Astrocyte of the cerebellum (primary cell): ENCODE results near the gene ENC1.

ENCODE experiments used
- DNase-seq: peaks from one replicate; pipeline ENCODE4 v3.0.0-alpha.2; 2011; ENCODE audit warnings: low read depth
- H3K4me3 ChIP-seq: 2 replicates; pipeline ENCODE4 v1.5.1; 2011; ENCODE audit warnings: mild to moderate bottlenecking, low read depth, low read length, moderate library complexity
- in situ Hi-C: cut with HindIII; loops from 2 replicates; pipeline ENCODE4 v1.10.0; 2017; ENCODE audit warnings: low sequenced_read_pairs
- TF ChIP-seq, protein P1 (sequence below): IDR thresholded peaks from 2 replicates; pipeline ENCODE4 v1.5.1; 2012; ENCODE audit warnings: low read length, low read depth, moderate library complexity, mild to moderate bottlenecking; ENCODE audit errors: missing control alignments

Gene ENC1

GRCh38 chr5:74633695-74634094 is 6.8 kb downstream of the ENC1 start:
- in situ Hi-C loops, result no loop called here
- no peak for DNase-seq
- TF ChIP-seq, protein P1, sequence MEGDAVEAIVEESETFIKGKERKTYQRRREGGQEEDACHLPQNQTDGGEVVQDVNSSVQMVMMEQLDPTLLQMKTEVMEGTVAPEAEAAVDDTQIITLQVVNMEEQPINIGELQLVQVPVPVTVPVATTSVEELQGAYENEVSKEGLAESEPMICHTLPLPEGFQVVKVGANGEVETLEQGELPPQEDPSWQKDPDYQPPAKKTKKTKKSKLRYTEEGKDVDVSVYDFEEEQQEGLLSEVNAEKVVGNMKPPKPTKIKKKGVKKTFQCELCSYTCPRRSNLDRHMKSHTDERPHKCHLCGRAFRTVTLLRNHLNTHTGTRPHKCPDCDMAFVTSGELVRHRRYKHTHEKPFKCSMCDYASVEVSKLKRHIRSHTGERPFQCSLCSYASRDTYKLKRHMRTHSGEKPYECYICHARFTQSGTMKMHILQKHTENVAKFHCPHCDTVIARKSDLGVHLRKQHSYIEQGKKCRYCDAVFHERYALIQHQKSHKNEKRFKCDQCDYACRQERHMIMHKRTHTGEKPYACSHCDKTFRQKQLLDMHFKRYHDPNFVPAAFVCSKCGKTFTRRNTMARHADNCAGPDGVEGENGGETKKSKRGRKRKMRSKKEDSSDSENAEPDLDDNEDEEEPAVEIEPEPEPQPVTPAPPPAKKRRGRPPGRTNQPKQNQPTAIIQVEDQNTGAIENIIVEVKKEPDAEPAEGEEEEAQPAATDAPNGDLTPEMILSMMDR, result no peak
- H3K4me3 ChIP-seq, result no peak overlapping the region

- TF ChIP-seq, protein P1, result no peak
- no peak for DNase-seq
- no peak overlapping the region for H3K4me3 ChIP-seq
- in situ Hi-C loops, result no loop called here
Measured at GRCh38 chr5:74632947-74633356, 7.6 kb downstream of the ENC1 start.

DNA sequence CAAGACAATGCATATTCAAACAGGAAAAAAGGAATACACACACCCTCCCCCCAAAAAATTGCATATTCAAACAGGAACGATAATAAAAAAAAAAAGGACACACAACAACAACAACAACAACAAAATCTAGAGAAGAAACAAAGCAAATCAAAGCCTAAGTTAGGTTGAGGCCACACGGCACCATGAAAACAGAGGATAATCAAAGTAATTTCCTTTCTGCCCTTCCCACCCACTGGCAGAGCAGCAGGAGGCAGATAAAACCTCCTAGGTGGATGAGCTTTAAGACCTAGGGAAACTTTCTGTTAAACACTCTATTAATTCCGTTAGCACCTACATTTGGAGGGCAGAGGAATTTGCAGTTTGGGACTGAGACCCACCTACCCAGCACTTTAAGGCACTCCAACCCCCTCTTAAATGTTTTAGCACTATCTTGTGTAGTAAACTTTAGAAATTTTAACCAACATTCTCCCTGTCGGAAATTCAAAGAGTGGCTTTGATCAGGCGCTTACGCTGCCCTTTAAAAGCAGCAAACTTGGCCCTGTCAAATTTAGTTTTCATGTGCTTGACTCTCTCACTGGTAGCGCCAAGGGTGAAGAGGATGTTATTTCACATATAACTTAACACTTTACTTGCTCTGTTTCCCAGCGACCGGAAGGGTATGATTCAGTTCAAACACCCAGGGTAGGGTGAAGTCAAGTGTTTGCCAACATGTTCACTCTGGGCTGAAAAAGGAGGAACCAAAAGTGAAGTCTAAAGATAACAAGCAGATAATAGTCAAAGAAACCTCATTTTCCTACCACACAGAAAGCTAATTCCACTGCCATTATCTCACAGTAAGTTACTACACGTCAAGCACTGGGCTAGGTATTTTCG is 9.2 kb downstream of the ENC1 start:
- in situ Hi-C loops, result no loop called here
- no peak overlapping the region for H3K4me3 ChIP-seq
- DNase-seq, result no peak
- TF ChIP-seq, protein P1, result no peak

- no peak overlapping the region for H3K4me3 ChIP-seq
- TF ChIP-seq, protein P1, result no peak
- in situ Hi-C loops, result no loop called here
- peak; percentile 91 for DNase-seq
Measured at GRCh38 chr5:74630453-74631066, 10.0 kb downstream of the ENC1 start.

DNA sequence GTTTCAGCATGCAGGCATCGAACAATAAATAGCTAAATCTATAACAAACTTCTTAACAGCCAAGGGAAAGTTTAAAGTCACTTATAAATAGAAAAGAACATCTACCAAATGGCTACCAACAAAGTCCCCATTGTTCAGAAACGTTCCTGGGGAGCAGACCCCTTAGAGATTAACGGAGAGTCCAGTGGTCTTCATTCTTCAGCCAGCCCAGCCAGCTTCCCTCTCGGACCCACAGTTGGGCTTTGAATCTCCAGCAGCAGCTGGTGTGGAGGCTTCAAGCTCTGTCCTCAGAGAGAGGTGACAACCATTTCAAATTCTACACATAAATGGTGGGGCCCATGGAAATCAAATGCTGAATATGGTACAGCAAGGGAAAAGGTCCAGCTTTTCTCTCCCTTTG is 11.2 kb downstream of the ENC1 start:
- DNase-seq, result no peak
- H3K4me3 ChIP-seq, result no peak overlapping the region
- TF ChIP-seq, protein P1, result no peak
- in situ Hi-C loops, result no loop called here

DNA sequence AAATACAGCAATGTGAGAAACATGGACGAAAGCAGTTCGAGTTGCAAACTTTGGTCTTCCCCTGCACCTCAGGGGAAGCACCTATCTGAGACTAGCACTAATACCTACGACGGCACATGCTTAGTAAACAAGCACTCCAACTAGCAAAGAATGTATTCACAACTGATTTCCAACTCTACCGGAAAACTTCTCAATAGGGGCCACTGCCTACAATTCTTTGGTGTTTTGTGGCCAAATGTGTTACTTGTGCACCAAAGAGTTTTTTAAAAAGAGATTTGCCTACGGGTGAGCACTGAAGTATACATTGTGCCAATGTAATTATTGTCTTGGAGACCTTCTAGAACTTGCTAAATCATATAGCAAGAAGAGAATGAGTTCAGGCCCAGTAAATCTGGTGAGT is 12.2 kb downstream of the ENC1 start:
- no peak overlapping the region for H3K4me3 ChIP-seq
- in situ Hi-C loops, result no loop called here
- TF ChIP-seq, protein P1, result no peak
- DNase-seq, result no peak
